ENCODE results near the gene ITGBL1. TPM values are rescaled to one million over a fixed set of nuclear protein-coding genes. Genes with fewer than 3 reads are reported as not detected.
A peak's percentile ranks its signal among the peaks of the same experiment; 100 is the strongest.

ITGBL1 gene
- total and polyA plus RNA-seq, 2 of the 8 experiments (the other 6 are each of a cell fraction or from before 2014, with no cell fraction given), result not detected

DNA sequence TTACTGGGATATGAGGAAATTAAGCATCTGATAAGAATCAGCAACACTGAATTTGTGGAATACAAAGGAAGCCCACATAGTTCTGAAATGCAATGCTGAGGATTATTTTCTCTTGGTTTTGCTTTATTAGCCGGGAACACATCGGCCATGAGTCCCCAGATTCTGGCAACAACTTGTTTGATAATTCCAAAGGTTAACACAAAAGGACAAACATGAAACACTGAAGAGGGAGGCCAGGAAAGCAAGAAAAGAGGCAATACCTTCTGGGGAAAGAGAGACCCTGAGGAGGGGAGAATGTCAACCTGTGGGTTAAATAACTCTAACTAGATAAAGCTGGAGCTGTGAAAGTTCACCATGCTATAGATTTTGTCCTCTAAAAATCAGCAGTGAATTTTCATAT lies 285.9 kb downstream of the ITGBL1 start:
- POLR2A ChIA-PET (ENCODE audit: partially characterized antibody), result no interaction called here
- H2AFZ ChIP-seq (ENCODE audit: low read length), result no peak overlapping the region
- no peak overlapping the region for H3K4ac ChIP-seq (replicated peaks; ENCODE audit: insufficient read length, low read depth, low read length)
- no peak overlapping the region for H2AK5ac ChIP-seq (ENCODE audit: low read depth, low read length)
- no peak overlapping the region for H3K9ac ChIP-seq (replicated peaks in 1 of 4; ENCODE audit: extremely low read depth in 1 of 4, low read depth in 3 of 4, low read length in 3 of 4)
- no peak overlapping the region for H3K14ac ChIP-seq (ENCODE audit: insufficient read length)
- no peak overlapping the region for H3K27ac ChIP-seq (ENCODE audit: low read depth, low read length)
- no peak overlapping the region for H2BK12ac ChIP-seq (ENCODE audit: low read depth, low read length)
- H3K27me3 ChIP-seq (replicated peaks in 1 of 4; ENCODE audit: control insufficient read depth in 3 of 4, extremely low read depth in 1 of 4, insufficient read depth in 3 of 4, low read length in 3 of 4), result no peaks in the 10 kb centered on the region
- H2BK5ac ChIP-seq (ENCODE audit: low read depth, low read length), result no peak overlapping the region
- H4K91ac ChIP-seq (replicated peaks; ENCODE audit: insufficient read length, low read length), result no peak overlapping the region
- FAIRE-seq (no peak), DNase-seq (ENCODE audit: low read depth in 1 of 2, low spot score in 2 of 2) (no peak)
- H2BK20ac ChIP-seq (ENCODE audit: low read length), result no peak overlapping the region
- H3K23ac ChIP-seq (ENCODE audit: insufficient read length), result no peak overlapping the region
- CTCF ChIA-PET (ENCODE audit: partially characterized antibody), result no interaction called here
- no peak overlapping the region for H4K8ac ChIP-seq (ENCODE audit: extremely low read depth, insufficient read depth, low read length)
- H3K79me1 ChIP-seq (ENCODE audit: low read depth, low read length), result no peaks in the 10 kb centered on the region
- no peak overlapping the region for H4K5ac ChIP-seq (ENCODE audit: insufficient read length, low read depth, low read length)
- H3K9me3 ChIP-seq (ENCODE audit: insufficient read depth in 2 of 2, low read depth in 1 of 2, low read length in 1 of 2), result no peaks in the 10 kb centered on the region
- H2BK120ac ChIP-seq (replicated peaks; ENCODE audit: low read depth, low read length), result peak overlapping the region; percentile 43
- WGBS, 2 experiments (ENCODE audit: extremely low coverage in 1 of 2, insufficient coverage in 1 of 2, insufficient read length in 1 of 2, insufficient replicate concordance in 2 of 2, low coverage in 1 of 2, low lambda C conversion rate in 2 of 2, missing lambda C conversion rate in 1 of 2), result 96% methylated on average over 2 of the region's 2 CpGs; no CpG with 5 or more reads in 1 of the 2 experiments
- no peaks in the 10 kb centered on the region for H3K79me2 ChIP-seq (ENCODE audit: control insufficient read depth in 1 of 2, insufficient read depth in 2 of 2, low read length in 2 of 2)
- no peak overlapping the region for H3K4me3 ChIP-seq (ENCODE audit: extremely low read depth in 1 of 4, insufficient read depth in 2 of 4, low read depth in 3 of 4, low read length in 4 of 4)
- no peaks in the 10 kb centered on the region for H3K36me3 ChIP-seq (ENCODE audit: control insufficient read depth in 2 of 4, insufficient read depth in 4 of 4, low read length in 3 of 4)
- no peaks in the 10 kb centered on the region for H3K23me2 ChIP-seq (ENCODE audit: low read depth, low read length)
- no peak overlapping the region for H3K56ac ChIP-seq (replicated peaks; ENCODE audit: insufficient read length, low read depth, low read length)
- H2BK15ac ChIP-seq (ENCODE audit: low read length), result no peak overlapping the region
- no peak overlapping the region for H3K4me2 ChIP-seq (ENCODE audit: insufficient read depth in 1 of 2, low read depth in 2 of 2, low read length in 2 of 2)
- H3K4me1 ChIP-seq (replicated peaks in 1 of 4; ENCODE audit: control insufficient read depth in 3 of 4, insufficient read depth in 4 of 4, low read length in 3 of 4), result no peaks in the 10 kb centered on the region
- no peaks in the 10 kb centered on the region for H4K20me1 ChIP-seq (replicated peaks in 1 of 2; ENCODE audit: control insufficient read depth in 1 of 2, insufficient read depth in 2 of 2, low read length in 2 of 2)
- no peak overlapping the region for H3K18ac ChIP-seq (ENCODE audit: extremely low read depth, low read length)
- no peak for TF ChIP-seq KDM1A (IDR thresholded peaks at IDR 0.05; ENCODE audit: borderline replicate concordance, low read length)
- TF ChIP-seq JUND (IDR thresholded peaks at IDR 0.05; ENCODE audit: low read length), result no peak
- TF ChIP-seq ZNF274 (IDR thresholded peaks at IDR 0.05; ENCODE audit: borderline replicate concordance, extremely low read depth, low read length), result no peak
- TF ChIP-seq TAF1 (IDR thresholded peaks at IDR 0.05; ENCODE audit: low read depth, low read length), result no peak
- TF ChIP-seq SP2 (IDR thresholded peaks at IDR 0.05; ENCODE audit: low read length), result no peak
- no peak for TF ChIP-seq EP300 (IDR thresholded peaks at IDR 0.05; ENCODE audit: borderline replicate concordance in 1 of 2, low read depth in 2 of 2, low read length in 2 of 2)
- TF ChIP-seq CBX8 (IDR thresholded peaks at IDR 0.05; ENCODE audit: borderline replicate concordance, low read depth, low read length), result no peak
- TF ChIP-seq PHF8 (conservative IDR thresholded peaks at IDR 0.05; ENCODE audit: low read depth, low read length), result no peak
- TF ChIP-seq SUZ12 (IDR thresholded peaks at IDR 0.05; ENCODE audit: low read length), result no peak
- TF ChIP-seq RFX5 (IDR thresholded peaks at IDR 0.05; ENCODE audit: borderline replicate concordance, low read depth, low read length), result no peak
- TF ChIP-seq HDAC6 (IDR thresholded peaks at IDR 0.05; ENCODE audit: low read depth, low read length), result no peak
- no peak for TF ChIP-seq TAF7 (optimal IDR thresholded peaks at IDR 0.05; ENCODE audit: borderline replicate concordance, low read depth, low read length)
- no peak for TF ChIP-seq ASH2L (IDR thresholded peaks at IDR 0.05; ENCODE audit: low read length)
- no peak for TF ChIP-seq RAD21 (IDR thresholded peaks at IDR 0.05 in 1 of 2, conservative IDR thresholded peaks at IDR 0.05 in 1 of 2; ENCODE audit: low read depth in 2 of 2, low read length in 2 of 2)
- no peak for TF ChIP-seq POLR2AphosphoS5 (IDR thresholded peaks at IDR 0.05; ENCODE audit: low read depth, low read length)
